K562 treated with DMSO at 1 percent for 4 hours (cell line): ENCODE measurements around the gene ATIC. TPM values are rescaled to one million over a fixed set of nuclear protein-coding genes. Genes with fewer than 3 reads are reported as not detected.

ENCODE experiments used
- total RNA-seq: library from RNA; unstranded; fragments of 300-600 nt; gene quantifications from 2 replicates; pipeline ENCODE4 v1.2.3, GENCODE V29; 2022; ENCODE audit not compliant: insufficient read depth

The ATIC gene
- 160 and 196 TPM in 2 replicates for total RNA-seq

GRCh38 chr2:215311625-215312396 lies at the start of gene ATIC:
Gene ATIC, plus strand, starts transcription at chr2:215312059. Its CDS starts 84 bp downstream, at chr2:215312143.

Other genes starting within 250 kb of the ATIC start
- not detected in 2 replicates for gene ABCA12, start 173.4 kb upstream of the ATIC start, total RNA-seq
- gene FN1, start 124.0 kb downstream of the ATIC start, total RNA-seq: 153 and 214 TPM in 2 replicates